HEK293 (cell line): ENCODE results near the gene REX1BD.

ENCODE experiments used
- SCRT2 ChIP-seq: fragments of 450-650 bp; formaldehyde crosslinking; IDR thresholded peaks from 2 replicates; pipeline ENCODE4 v1.5.1; 2016; ENCODE audit warnings: missing biosample characterization, missing genetic modification characterization
- ZFP69B ChIP-seq: fragments of 450-650 bp; formaldehyde crosslinking; IDR thresholded peaks from 2 replicates; pipeline ENCODE4 v1.5.1; 2016; ENCODE audit warnings: missing biosample characterization, missing genetic modification characterization
- ZNF10 ChIP-seq: fragments of 450-650 bp; formaldehyde crosslinking; IDR thresholded peaks from 2 replicates; pipeline ENCODE4 v1.5.1; 2017; ENCODE audit warnings: missing biosample characterization, missing genetic modification characterization
- ZNF132 ChIP-seq: fragments of 450-650 bp; formaldehyde crosslinking; IDR thresholded peaks from 2 replicates; pipeline ENCODE4 v1.5.1; 2017; ENCODE audit warnings: missing biosample characterization, missing genetic modification characterization, borderline replicate concordance
- ZNF138 ChIP-seq: fragments of 450-650 bp; formaldehyde crosslinking; IDR thresholded peaks from 2 replicates; pipeline ENCODE4 v1.5.1; 2016; ENCODE audit warnings: missing biosample characterization, missing genetic modification characterization, borderline replicate concordance
- ZNF16 ChIP-seq: fragments of 450-650 bp; formaldehyde crosslinking; IDR thresholded peaks from 2 replicates; pipeline ENCODE4 v1.5.1; 2016; ENCODE audit warnings: low read depth, missing biosample characterization, missing genetic modification characterization
- ZNF19 ChIP-seq: fragments of 450-650 bp; formaldehyde crosslinking; IDR thresholded peaks from 2 replicates; pipeline ENCODE4; 2016; ENCODE audit warnings: missing biosample characterization, missing genetic modification characterization, low read depth
- ZNF223 ChIP-seq: fragments of 450-650 bp; formaldehyde crosslinking; IDR thresholded peaks from 2 replicates; pipeline ENCODE4 v1.5.1; 2016; ENCODE audit warnings: missing biosample characterization, missing genetic modification characterization
- ZNF239 ChIP-seq: fragments of 450-650 bp; formaldehyde crosslinking; IDR thresholded peaks from 2 replicates; pipeline ENCODE4 v1.5.1; 2016; ENCODE audit warnings: missing biosample characterization, missing genetic modification characterization
- ZNF324 ChIP-seq: fragments of 450-650 bp; formaldehyde crosslinking; IDR thresholded peaks from 2 replicates; pipeline ENCODE4 v1.5.1; 2016; ENCODE audit warnings: missing biosample characterization, missing genetic modification characterization
- ZNF394 ChIP-seq: fragments of 450-650 bp; formaldehyde crosslinking; IDR thresholded peaks from 2 replicates; pipeline ENCODE4 v1.5.1; 2016; ENCODE audit warnings: missing biosample characterization, missing genetic modification characterization, mild to moderate bottlenecking, moderate library complexity, borderline replicate concordance
- ZNF416 ChIP-seq: fragments of 450-650 bp; formaldehyde crosslinking; IDR thresholded peaks from 2 replicates; pipeline ENCODE4 v1.5.1; 2016; ENCODE audit warnings: missing biosample characterization, missing genetic modification characterization
- ZNF423 ChIP-seq: fragments of 450-650 bp; formaldehyde crosslinking; IDR thresholded peaks from 2 replicates; pipeline ENCODE4 v1.5.1; 2016; ENCODE audit warnings: missing biosample characterization, missing genetic modification characterization
- ZNF521 ChIP-seq: fragments of 450-650 bp; formaldehyde crosslinking; IDR thresholded peaks from 2 replicates; pipeline ENCODE4 v1.5.1; 2017; ENCODE audit warnings: missing biosample characterization, mild to moderate bottlenecking, missing genetic modification characterization
- ZNF548 ChIP-seq: fragments of 450-650 bp; formaldehyde crosslinking; IDR thresholded peaks from 2 replicates; pipeline ENCODE4 v1.5.1; 2016; ENCODE audit warnings: missing biosample characterization, missing genetic modification characterization
- ZNF560 ChIP-seq: fragments of 450-650 bp; formaldehyde crosslinking; IDR thresholded peaks from 2 replicates; pipeline ENCODE4 v1.5.1; 2017; ENCODE audit warnings: missing biosample characterization, missing genetic modification characterization, borderline replicate concordance
- ZNF561 ChIP-seq: fragments of 450-650 bp; IDR thresholded peaks from 2 replicates; pipeline ENCODE4 v1.5.1; 2018; ENCODE audit warnings: missing biosample characterization, missing genetic modification characterization, borderline replicate concordance
- ZNF664 ChIP-seq: fragments of 450-650 bp; formaldehyde crosslinking; IDR thresholded peaks from 2 replicates; pipeline ENCODE4 v1.5.1; 2016; ENCODE audit warnings: missing biosample characterization, missing genetic modification characterization
- ZNF830 ChIP-seq: fragments of 450-650 bp; IDR thresholded peaks from 2 replicates; pipeline ENCODE4 v1.5.0; 2018; ENCODE audit warnings: missing biosample characterization, missing genetic modification characterization, low read depth, mild to moderate bottlenecking, moderate library complexity
- TF ChIP-seq, protein P1 (sequence below): fragments of 450-650 bp; IDR thresholded peaks from 2 replicates; pipeline ENCODE4 v1.5.1; 2018; ENCODE audit warnings: missing biosample characterization, missing genetic modification characterization
- TF ChIP-seq, protein P2 (sequence below): fragments of 450-650 bp; formaldehyde crosslinking; IDR thresholded peaks from 2 replicates; pipeline ENCODE4 v1.5.1; 2016; ENCODE audit warnings: missing biosample characterization, missing genetic modification characterization, borderline replicate concordance
- TF ChIP-seq, protein P3 (sequence below): fragments of 450-650 bp; formaldehyde crosslinking; IDR thresholded peaks from 2 replicates; pipeline ENCODE4 v1.5.1; 2017; ENCODE audit warnings: missing biosample characterization, mild to moderate bottlenecking, missing genetic modification characterization, moderate library complexity
- TF ChIP-seq, protein P4 (sequence below): fragments of 450-650 bp; formaldehyde crosslinking; IDR thresholded peaks from 2 replicates; pipeline ENCODE4 v1.5.1; 2016; ENCODE audit warnings: missing biosample characterization, missing genetic modification characterization, borderline replicate concordance
- TF ChIP-seq, protein P5 (sequence below): fragments of 450-650 bp; formaldehyde crosslinking; IDR thresholded peaks from 2 replicates; pipeline ENCODE4 v1.5.1; 2016; ENCODE audit warnings: missing biosample characterization, missing genetic modification characterization
- TF ChIP-seq, protein P6 (sequence below): fragments of 450-650 bp; formaldehyde crosslinking; IDR thresholded peaks from 2 replicates; pipeline ENCODE4 v1.5.1; 2016; ENCODE audit warnings: missing biosample characterization, missing genetic modification characterization

The REX1BD gene

DNA sequence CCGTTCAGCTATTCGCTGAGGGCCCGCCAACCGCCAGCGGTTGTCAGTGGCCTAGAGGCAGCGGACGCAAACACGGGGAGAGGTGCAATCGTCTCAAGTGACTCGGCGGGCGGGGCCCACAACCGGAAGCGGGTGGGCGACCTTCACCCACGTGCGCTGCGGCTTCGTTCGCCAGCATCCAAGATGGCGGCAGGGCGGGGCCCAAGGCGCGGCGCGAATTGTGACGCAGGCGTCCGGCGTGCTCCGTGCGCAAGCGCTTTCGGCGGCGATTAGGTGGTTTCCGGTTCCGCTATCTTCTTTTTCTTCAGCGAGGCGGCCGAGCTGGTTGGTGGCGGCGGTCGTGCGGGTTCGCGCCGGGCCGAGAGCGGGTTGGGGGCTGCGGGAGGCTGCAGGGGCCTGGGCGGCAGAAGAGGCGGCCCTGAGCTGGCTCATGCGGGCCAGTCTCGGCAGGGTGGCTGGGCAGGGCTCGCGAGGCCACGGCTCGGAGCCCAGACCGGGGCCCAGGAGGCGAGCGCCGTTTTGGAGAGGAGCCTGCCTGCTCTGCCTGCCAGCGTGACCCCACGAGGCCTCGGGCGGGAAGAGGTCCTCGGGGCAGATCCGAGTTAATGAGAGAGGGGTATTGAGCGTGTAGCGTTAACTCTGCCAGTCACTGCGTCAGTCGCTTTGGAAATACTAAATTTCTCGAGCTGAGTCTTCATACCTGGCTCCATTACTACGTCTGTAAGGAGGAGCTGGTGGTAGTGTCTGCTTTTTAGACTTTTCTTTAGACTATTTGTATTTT lies 16.8 kb upstream of the REX1BD start, which contains the start of gene UBA52 (continued):
- TF ChIP-seq ZNF16 (tag by site-specific recombination) (no peak), SCRT2 (tag by site-specific recombination) (no peak), ZNF830 (tag by site-specific recombination) (no peak), ZNF561 (tag by site-specific recombination) (peak; percentile 84; the same call in 1 of the 2 replicates), ZNF416 (no peak), ZFP69B (peak; percentile 98), ZNF324 (tag by site-specific recombination) (peak; percentile 76), ZNF423 (tag by site-specific recombination) (no peak), ZNF521 (tag by site-specific recombination) (no peak), ZNF664 (no peak), ZNF223 (no peak), ZNF548 (no peak), ZNF138 (no peak), ZNF394 (tag by site-specific recombination) (peak; percentile 62), ZNF239 (tag by site-specific recombination) (no peak), ZNF560 (tag by site-specific recombination) (no peak), ZNF10 (tag by site-specific recombination) (no peak), ZNF19 (no peak), ZNF132 (tag by site-specific recombination) (no peak)
- TF ChIP-seq, protein P1, sequence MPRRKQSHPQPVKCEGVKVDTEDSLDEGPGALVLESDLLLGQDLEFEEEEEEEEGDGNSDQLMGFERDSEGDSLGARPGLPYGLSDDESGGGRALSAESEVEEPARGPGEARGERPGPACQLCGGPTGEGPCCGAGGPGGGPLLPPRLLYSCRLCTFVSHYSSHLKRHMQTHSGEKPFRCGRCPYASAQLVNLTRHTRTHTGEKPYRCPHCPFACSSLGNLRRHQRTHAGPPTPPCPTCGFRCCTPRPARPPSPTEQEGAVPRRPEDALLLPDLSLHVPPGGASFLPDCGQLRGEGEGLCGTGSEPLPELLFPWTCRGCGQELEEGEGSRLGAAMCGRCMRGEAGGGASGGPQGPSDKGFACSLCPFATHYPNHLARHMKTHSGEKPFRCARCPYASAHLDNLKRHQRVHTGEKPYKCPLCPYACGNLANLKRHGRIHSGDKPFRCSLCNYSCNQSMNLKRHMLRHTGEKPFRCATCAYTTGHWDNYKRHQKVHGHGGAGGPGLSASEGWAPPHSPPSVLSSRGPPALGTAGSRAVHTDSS: no peak
- TF ChIP-seq, protein P2, sequence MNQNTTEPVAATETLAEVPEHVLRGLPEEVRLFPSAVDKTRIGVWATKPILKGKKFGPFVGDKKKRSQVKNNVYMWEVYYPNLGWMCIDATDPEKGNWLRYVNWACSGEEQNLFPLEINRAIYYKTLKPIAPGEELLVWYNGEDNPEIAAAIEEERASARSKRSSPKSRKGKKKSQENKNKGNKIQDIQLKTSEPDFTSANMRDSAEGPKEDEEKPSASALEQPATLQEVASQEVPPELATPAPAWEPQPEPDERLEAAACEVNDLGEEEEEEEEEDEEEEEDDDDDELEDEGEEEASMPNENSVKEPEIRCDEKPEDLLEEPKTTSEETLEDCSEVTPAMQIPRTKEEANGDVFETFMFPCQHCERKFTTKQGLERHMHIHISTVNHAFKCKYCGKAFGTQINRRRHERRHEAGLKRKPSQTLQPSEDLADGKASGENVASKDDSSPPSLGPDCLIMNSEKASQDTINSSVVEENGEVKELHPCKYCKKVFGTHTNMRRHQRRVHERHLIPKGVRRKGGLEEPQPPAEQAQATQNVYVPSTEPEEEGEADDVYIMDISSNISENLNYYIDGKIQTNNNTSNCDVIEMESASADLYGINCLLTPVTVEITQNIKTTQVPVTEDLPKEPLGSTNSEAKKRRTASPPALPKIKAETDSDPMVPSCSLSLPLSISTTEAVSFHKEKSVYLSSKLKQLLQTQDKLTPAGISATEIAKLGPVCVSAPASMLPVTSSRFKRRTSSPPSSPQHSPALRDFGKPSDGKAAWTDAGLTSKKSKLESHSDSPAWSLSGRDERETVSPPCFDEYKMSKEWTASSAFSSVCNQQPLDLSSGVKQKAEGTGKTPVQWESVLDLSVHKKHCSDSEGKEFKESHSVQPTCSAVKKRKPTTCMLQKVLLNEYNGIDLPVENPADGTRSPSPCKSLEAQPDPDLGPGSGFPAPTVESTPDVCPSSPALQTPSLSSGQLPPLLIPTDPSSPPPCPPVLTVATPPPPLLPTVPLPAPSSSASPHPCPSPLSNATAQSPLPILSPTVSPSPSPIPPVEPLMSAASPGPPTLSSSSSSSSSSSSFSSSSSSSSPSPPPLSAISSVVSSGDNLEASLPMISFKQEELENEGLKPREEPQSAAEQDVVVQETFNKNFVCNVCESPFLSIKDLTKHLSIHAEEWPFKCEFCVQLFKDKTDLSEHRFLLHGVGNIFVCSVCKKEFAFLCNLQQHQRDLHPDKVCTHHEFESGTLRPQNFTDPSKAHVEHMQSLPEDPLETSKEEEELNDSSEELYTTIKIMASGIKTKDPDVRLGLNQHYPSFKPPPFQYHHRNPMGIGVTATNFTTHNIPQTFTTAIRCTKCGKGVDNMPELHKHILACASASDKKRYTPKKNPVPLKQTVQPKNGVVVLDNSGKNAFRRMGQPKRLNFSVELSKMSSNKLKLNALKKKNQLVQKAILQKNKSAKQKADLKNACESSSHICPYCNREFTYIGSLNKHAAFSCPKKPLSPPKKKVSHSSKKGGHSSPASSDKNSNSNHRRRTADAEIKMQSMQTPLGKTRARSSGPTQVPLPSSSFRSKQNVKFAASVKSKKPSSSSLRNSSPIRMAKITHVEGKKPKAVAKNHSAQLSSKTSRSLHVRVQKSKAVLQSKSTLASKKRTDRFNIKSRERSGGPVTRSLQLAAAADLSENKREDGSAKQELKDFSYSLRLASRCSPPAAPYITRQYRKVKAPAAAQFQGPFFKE (tag by site-specific recombination): no peak
- TF ChIP-seq, protein P3, sequence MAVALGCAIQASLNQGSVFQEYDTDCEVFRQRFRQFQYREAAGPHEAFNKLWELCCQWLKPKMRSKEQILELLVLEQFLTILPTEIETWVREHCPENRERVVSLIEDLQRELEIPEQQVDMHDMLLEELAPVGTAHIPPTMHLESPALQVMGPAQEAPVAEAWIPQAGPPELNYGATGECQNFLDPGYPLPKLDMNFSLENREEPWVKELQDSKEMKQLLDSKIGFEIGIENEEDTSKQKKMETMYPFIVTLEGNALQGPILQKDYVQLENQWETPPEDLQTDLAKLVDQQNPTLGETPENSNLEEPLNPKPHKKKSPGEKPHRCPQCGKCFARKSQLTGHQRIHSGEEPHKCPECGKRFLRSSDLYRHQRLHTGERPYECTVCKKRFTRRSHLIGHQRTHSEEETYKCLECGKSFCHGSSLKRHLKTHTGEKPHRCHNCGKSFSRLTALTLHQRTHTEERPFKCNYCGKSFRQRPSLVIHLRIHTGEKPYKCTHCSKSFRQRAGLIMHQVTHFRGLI (tag by site-specific recombination): 0 out of 2 replicates have a peak, but pooled peaks have one; percentile 30
- TF ChIP-seq, protein P4, sequence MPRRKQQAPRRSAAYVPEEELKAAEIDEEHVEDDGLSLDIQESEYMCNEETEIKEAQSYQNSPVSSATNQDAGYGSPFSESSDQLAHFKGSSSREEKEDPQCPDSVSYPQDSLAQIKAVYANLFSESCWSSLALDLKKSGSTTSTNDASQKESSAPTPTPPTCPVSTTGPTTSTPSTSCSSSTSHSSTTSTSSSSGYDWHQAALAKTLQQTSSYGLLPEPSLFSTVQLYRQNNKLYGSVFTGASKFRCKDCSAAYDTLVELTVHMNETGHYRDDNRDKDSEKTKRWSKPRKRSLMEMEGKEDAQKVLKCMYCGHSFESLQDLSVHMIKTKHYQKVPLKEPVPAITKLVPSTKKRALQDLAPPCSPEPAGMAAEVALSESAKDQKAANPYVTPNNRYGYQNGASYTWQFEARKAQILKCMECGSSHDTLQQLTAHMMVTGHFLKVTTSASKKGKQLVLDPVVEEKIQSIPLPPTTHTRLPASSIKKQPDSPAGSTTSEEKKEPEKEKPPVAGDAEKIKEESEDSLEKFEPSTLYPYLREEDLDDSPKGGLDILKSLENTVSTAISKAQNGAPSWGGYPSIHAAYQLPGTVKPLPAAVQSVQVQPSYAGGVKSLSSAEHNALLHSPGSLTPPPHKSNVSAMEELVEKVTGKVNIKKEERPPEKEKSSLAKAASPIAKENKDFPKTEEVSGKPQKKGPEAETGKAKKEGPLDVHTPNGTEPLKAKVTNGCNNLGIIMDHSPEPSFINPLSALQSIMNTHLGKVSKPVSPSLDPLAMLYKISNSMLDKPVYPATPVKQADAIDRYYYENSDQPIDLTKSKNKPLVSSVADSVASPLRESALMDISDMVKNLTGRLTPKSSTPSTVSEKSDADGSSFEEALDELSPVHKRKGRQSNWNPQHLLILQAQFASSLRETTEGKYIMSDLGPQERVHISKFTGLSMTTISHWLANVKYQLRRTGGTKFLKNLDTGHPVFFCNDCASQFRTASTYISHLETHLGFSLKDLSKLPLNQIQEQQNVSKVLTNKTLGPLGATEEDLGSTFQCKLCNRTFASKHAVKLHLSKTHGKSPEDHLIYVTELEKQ (tag by site-specific recombination): no peak
- TF ChIP-seq, protein P5, sequence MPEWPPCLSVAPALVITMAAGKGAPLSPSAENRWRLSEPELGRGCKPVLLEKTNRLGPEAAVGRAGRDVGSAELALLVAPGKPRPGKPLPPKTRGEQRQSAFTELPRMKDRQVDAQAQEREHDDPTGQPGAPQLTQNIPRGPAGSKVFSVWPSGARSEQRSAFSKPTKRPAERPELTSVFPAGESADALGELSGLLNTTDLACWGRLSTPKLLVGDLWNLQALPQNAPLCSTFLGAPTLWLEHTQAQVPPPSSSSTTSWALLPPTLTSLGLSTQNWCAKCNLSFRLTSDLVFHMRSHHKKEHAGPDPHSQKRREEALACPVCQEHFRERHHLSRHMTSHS: no peak
- TF ChIP-seq, protein P6, sequence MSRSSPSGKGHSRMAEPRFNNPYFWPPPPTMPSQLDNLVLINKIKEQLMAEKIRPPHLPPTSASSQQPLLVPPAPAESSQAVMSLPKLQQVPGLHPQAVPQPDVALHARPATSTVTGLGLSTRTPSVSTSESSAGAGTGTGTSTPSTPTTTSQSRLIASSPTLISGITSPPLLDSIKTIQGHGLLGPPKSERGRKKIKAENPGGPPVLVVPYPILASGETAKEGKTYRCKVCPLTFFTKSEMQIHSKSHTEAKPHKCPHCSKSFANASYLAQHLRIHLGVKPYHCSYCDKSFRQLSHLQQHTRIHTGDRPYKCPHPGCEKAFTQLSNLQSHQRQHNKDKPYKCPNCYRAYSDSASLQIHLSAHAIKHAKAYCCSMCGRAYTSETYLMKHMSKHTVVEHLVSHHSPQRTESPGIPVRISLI: peak; percentile 75
